H1 (cell line): ENCODE measurements around the gene MYO3A. TPM values are rescaled to one million over a fixed set of nuclear protein-coding genes. Genes with fewer than 3 reads are reported as not detected.

Experiments used
- CTCF ChIA-PET: fragments of 300-600 bp; sonication (Branson Sonifier 250); formaldehyde crosslinking; loops from one replicate; lab custom pipeline; 2021; ENCODE audit not compliant: partially characterized antibody; lab: Charles Lee
- POLR2A ChIA-PET: fragments of 300-600 bp; sonication (Branson Sonifier 250); formaldehyde crosslinking; loops from one replicate; lab custom pipeline; 2021; ENCODE audit warnings: inconsistent platforms; ENCODE audit not compliant: partially characterized antibody; lab: Charles Lee
- DNase-seq, 2 experiments: peaks; one replicate each; pipeline versions ENCODE4 v3.0.0 to v3.0.0-alpha.2; 2010 to 2022; ENCODE audit warnings: low spot score in 2 of 2, low read depth in 1 of 2, mixed read lengths in 1 of 2
- FAIRE-seq: peaks from 2 replicates; lab custom pipeline; 2011; peaks lifted over from hg19 to GRCh38; lab: Jason Lieb, UNC
- H2AFZ ChIP-seq: 2 replicates; pipeline ENCODE4 v1.8.1; 2012; ENCODE audit warnings: low read length, inconsistent platforms
- H2AK5ac ChIP-seq: 2 replicates; pipeline ENCODE4 v1.6.1; 2013; ENCODE audit warnings: low read depth, low read length
- H2BK120ac ChIP-seq: replicated peaks from 2 replicates; pipeline ENCODE3; 2013; ENCODE audit warnings: low read depth, low read length, inconsistent platforms
- H2BK12ac ChIP-seq: 2 replicates; pipeline ENCODE4 v1.6.1; 2013; ENCODE audit warnings: low read depth, low read length
- H2BK15ac ChIP-seq: 2 replicates; pipeline ENCODE4 v1.6.1; 2013; ENCODE audit warnings: low read length
- H2BK20ac ChIP-seq: 2 replicates; pipeline ENCODE4 v1.6.1; 2013; ENCODE audit warnings: low read length
- H2BK5ac ChIP-seq: 2 replicates; pipeline ENCODE4 v1.6.1; 2013; ENCODE audit warnings: low read depth, low read length
- H3K14ac ChIP-seq: 2 replicates; pipeline ENCODE4 v1.6.1; 2013; ENCODE audit warnings: inconsistent platforms; ENCODE audit not compliant: insufficient read length
- H3K18ac ChIP-seq: 2 replicates; pipeline ENCODE4 v1.6.1; 2013; ENCODE audit warnings: low read length; ENCODE audit errors: extremely low read depth
- H3K23ac ChIP-seq: 2 replicates; pipeline ENCODE4 v1.6.1; 2013; ENCODE audit warnings: inconsistent platforms; ENCODE audit not compliant: insufficient read length
- H3K23me2 ChIP-seq: 2 replicates; pipeline ENCODE4 v1.6.1; 2013; ENCODE audit warnings: low read depth, low read length
- H3K27ac ChIP-seq: 2 replicates; pipeline ENCODE4 v1.6.1; 2011; ENCODE audit warnings: low read depth, low read length, inconsistent platforms
- H3K27me3 ChIP-seq, 4 experiments: replicated peaks in 1 of 4; 1 replicate in 1 of 4; 2 replicates in 3 of 4; pipeline versions ENCODE4 v1.6.1 to v1.8.1; 2011 to 2013; ENCODE audit warnings: low read length in 3 of 4, mild to moderate bottlenecking in 3 of 4, inconsistent platforms in 2 of 4, mixed read lengths in 2 of 4, moderate library complexity in 1 of 4; ENCODE audit not compliant: control insufficient read depth in 3 of 4, insufficient read depth in 3 of 4; ENCODE audit errors: extremely low read depth in 1 of 4
- H3K36me3 ChIP-seq, 4 experiments: 2 replicates each; pipeline versions ENCODE4 v1.6.1 to v1.8.1; 2011 to 2013; ENCODE audit warnings: mild to moderate bottlenecking in 4 of 4, low read length in 3 of 4, moderate library complexity in 2 of 4, control low read depth in 1 of 4, inconsistent platforms in 1 of 4; ENCODE audit not compliant: insufficient read depth in 4 of 4, control insufficient read depth in 2 of 4
- H3K4ac ChIP-seq: replicated peaks from 2 replicates; pipeline ENCODE3; 2013; ENCODE audit warnings: low read length, low read depth, mixed read lengths, inconsistent platforms; ENCODE audit not compliant: insufficient read length
- H3K4me1 ChIP-seq, 4 experiments: replicated peaks in 1 of 4; 1 replicate in 1 of 4; 2 replicates in 3 of 4; pipeline versions ENCODE4 v1.6.1 to v1.8.1; 2011 to 2013; ENCODE audit warnings: low read length in 3 of 4, inconsistent platforms in 2 of 4, mixed read lengths in 1 of 4; ENCODE audit not compliant: insufficient read depth in 4 of 4, control insufficient read depth in 3 of 4
- H3K4me2 ChIP-seq, 2 experiments: 2 replicates each; pipeline versions ENCODE4 v1.6.1 to v1.8.1; 2011 to 2013; ENCODE audit warnings: low read depth in 2 of 2, low read length in 2 of 2, control low read depth in 1 of 2, inconsistent platforms in 1 of 2, mild to moderate bottlenecking in 1 of 2; ENCODE audit not compliant: insufficient read depth in 1 of 2
- H3K4me3 ChIP-seq, 4 experiments: fragments of 200-600, 300-600 bp in 1 of 4; sonication (generic), shearing (Covaris generic), sonication (Bioruptor Twin) in 1 of 4; 2 replicates each; pipeline versions ENCODE4 v1.5.1 to v1.8.1; 2011 to 2016; ENCODE audit warnings: low read length in 4 of 4, low read depth in 3 of 4, control low read depth in 2 of 4, inconsistent platforms in 2 of 4, mild to moderate bottlenecking in 2 of 4, mixed read lengths in 1 of 4, moderate library complexity in 1 of 4; ENCODE audit not compliant: insufficient read depth in 2 of 4; ENCODE audit errors: extremely low read depth in 1 of 4
- H3K56ac ChIP-seq: replicated peaks from 2 replicates; pipeline ENCODE3; 2013; ENCODE audit warnings: low read depth, mild to moderate bottlenecking, mixed read lengths, low read length, inconsistent platforms; ENCODE audit not compliant: insufficient read length
- H3K79me1 ChIP-seq: 2 replicates; pipeline ENCODE4 v1.6.1; 2013; ENCODE audit warnings: low read depth, low read length, control low read depth
- H3K79me2 ChIP-seq, 2 experiments: 2 replicates each; pipeline versions ENCODE4 v1.6.1 to v1.8.1; 2012 to 2013; ENCODE audit warnings: low read length in 2 of 2, mild to moderate bottlenecking in 2 of 2, inconsistent platforms in 1 of 2; ENCODE audit not compliant: insufficient read depth in 2 of 2, control insufficient read depth in 1 of 2
- H3K9ac ChIP-seq, 4 experiments: replicated peaks in 1 of 4; 1 replicate in 1 of 4; 2 replicates in 3 of 4; pipeline versions ENCODE4 v1.6.1 to v1.8.1; 2011 to 2013; ENCODE audit warnings: low read depth in 3 of 4, low read length in 3 of 4, control low read depth in 2 of 4, mild to moderate bottlenecking in 2 of 4, moderate library complexity in 2 of 4, inconsistent platforms in 1 of 4; ENCODE audit errors: extremely low read depth in 1 of 4
- H3K9me3 ChIP-seq, 2 experiments: 2 replicates each; pipeline versions ENCODE4 v1.6.1 to v1.8.1; 2012 to 2013; ENCODE audit warnings: mild to moderate bottlenecking in 2 of 2, moderate library complexity in 2 of 2, control low read depth in 1 of 2, inconsistent platforms in 1 of 2, low read depth in 1 of 2, low read length in 1 of 2, mixed read lengths in 1 of 2; ENCODE audit not compliant: insufficient read depth in 2 of 2
- H4K20me1 ChIP-seq, 2 experiments: replicated peaks in 1 of 2; 2 replicates each; pipeline versions ENCODE3 to v1.8.1; 2011 to 2013; ENCODE audit warnings: inconsistent platforms in 2 of 2, low read length in 2 of 2, mild to moderate bottlenecking in 1 of 2; ENCODE audit not compliant: insufficient read depth in 2 of 2, control insufficient read depth in 1 of 2
- H4K5ac ChIP-seq: 2 replicates; pipeline ENCODE4 v1.6.1; 2013; ENCODE audit warnings: low read length, low read depth, mixed read lengths, inconsistent platforms; ENCODE audit not compliant: insufficient read length
- H4K8ac ChIP-seq: 2 replicates; pipeline ENCODE4 v1.8.0; 2013; ENCODE audit warnings: mild to moderate bottlenecking, moderate library complexity, low read length, inconsistent platforms; ENCODE audit not compliant: insufficient read depth; ENCODE audit errors: extremely low read depth
- H4K91ac ChIP-seq: replicated peaks from 2 replicates; pipeline ENCODE3; 2013; ENCODE audit warnings: low read length, mixed read lengths, inconsistent platforms; ENCODE audit not compliant: insufficient read length
- CBX8 ChIP-seq: fragments of 300-800, 300-1000 bp; sonication (generic); IDR thresholded peaks from 2 replicates; pipeline ENCODE4 v1.7.1; 2016; ENCODE audit warnings: low read depth, low read length, borderline replicate concordance
- HDAC6 ChIP-seq: IDR thresholded peaks from one replicate; pipeline ENCODE4 v1.7.1; 2012; ENCODE audit warnings: low read depth, mild to moderate bottlenecking, inconsistent platforms, low read length, moderate library complexity
- NRF1 ChIP-seq: IDR thresholded peaks from 2 replicates; pipeline ENCODE4 v1.6.1; 2011; ENCODE audit warnings: mild to moderate bottlenecking, low read depth, low read length, improper control_type of control experiment
- RBBP5 ChIP-seq: IDR thresholded peaks from 2 replicates; pipeline ENCODE4 v1.7.1; 2012; ENCODE audit warnings: low read depth, mild to moderate bottlenecking, inconsistent platforms, low read length, moderate library complexity, borderline replicate concordance
- RXRA ChIP-seq: IDR thresholded peaks from 2 replicates; pipeline ENCODE4 v1.6.1; 2011; ENCODE audit warnings: low read depth, mild to moderate bottlenecking, low read length, moderate library complexity; ENCODE audit not compliant: insufficient read depth
- SP1 ChIP-seq: IDR thresholded peaks from 2 replicates; pipeline ENCODE4 v1.6.1; 2011; ENCODE audit warnings: low read depth, low read length
- TAF1 ChIP-seq: IDR thresholded peaks from 2 replicates; pipeline ENCODE4 v1.6.1; 2011; ENCODE audit warnings: mild to moderate bottlenecking, low read depth, low read length
- WGBS, 2 experiments: shearing (Covaris generic) in 1 of 2; methylation state at CpG; one replicate each; pipeline versions ENCODE4 v1.1.6 to v1.1.7; 2013 to 2015; ENCODE audit warnings: low lambda C conversion rate in 2 of 2, mixed read lengths in 2 of 2, inconsistent platforms in 1 of 2, low coverage in 1 of 2, missing lambda C conversion rate in 1 of 2; ENCODE audit not compliant: insufficient replicate concordance in 2 of 2, insufficient coverage in 1 of 2, insufficient read length in 1 of 2; ENCODE audit errors: extremely low coverage in 1 of 2, missing lambda C conversion rate in 1 of 2; 5-methylcytosine and 5-hydroxymethylcytosine counted together
- polyA plus RNA-seq, 7 experiments: library from polyadenylated mRNA; depleted of rRNA in 3 of 7; stranded (reverse) in 5 of 7; unstranded in 2 of 7; fragments of >200 nt in 5 of 7; fragments of 200-250 nt in 2 of 7; gene quantifications; 1 replicate in 5 of 7; 2 replicates in 1 of 7; 4 replicates in 1 of 7; pipeline versions ENCODE4 v1.2.1 to v1.2.3, GENCODE V29; 2011 to 2013; ENCODE audit warnings: missing spikeins in 2 of 7, mixed read lengths in 2 of 7
- total RNA-seq: library from RNA; stranded (reverse); fragmentation: NEBNext Ultra II Directional; extraction: Animal tissue kit (Norgen Biotek cat#: 25700); gene quantifications from 2 replicates; pipeline ENCODE4 v1.2.1, GENCODE V29; 2021
- TF ChIP-seq, protein P1 (sequence below): IDR thresholded peaks from 2 replicates; pipeline ENCODE4 v1.6.1; 2011; ENCODE audit warnings: low read length, improper control_type of control experiment

Gene MYO3A
- total and polyA plus RNA-seq, 2 of the 8 experiments (the other 6 are each of a cell fraction or from before 2014, with no cell fraction given): 3.9 to 5.3 TPM

DNA sequence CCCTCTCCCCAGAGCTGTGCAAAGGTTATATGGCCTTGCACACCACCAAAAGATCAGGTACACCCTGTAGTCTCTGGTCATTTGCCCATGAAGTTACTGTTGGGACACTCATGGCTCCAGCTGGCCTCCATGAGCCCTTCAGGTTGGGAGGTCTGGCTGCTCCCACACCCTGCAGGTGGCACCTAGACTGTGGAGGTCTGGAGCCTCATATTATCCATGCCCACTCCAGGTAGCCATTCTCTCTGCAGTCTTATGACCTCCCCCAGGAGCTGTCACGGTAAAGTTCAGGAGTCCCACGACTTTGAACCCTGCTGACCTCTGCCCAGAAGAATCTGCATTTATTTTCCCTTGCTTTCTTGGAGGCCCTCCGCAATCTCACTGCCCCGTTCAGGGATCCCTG lies 243.3 kb downstream of the MYO3A start:
- Histone ChIP-seq H4K91ac (no peak overlapping the region), H3K9me3 (no peaks in the 10 kb centered on the region), H2BK20ac (no peak overlapping the region), H2AK5ac (no peak overlapping the region), H4K5ac (no peak overlapping the region), H3K27me3 (no peaks in the 10 kb centered on the region), H3K23me2 (no peaks in the 10 kb centered on the region), H2BK12ac (no peak overlapping the region), H4K20me1 (no peaks in the 10 kb centered on the region), H3K9ac (no peak overlapping the region), H3K4me2 (no peak overlapping the region), H3K36me3 (no peaks in the 10 kb centered on the region), H3K4ac (no peak overlapping the region), H4K8ac (no peak overlapping the region), H3K18ac (no peak overlapping the region), H2BK5ac (no peak overlapping the region), H3K14ac (no peak overlapping the region), H3K4me1 (no peaks in the 10 kb centered on the region), H3K79me1 (no peaks in the 10 kb centered on the region), H3K23ac (no peak overlapping the region), H2AFZ (no peak overlapping the region), H2BK120ac (no peak overlapping the region), H3K79me2 (no peaks in the 10 kb centered on the region), H2BK15ac (no peak overlapping the region), H3K4me3 (no peak overlapping the region), H3K56ac (no peak overlapping the region), H3K27ac (no peak overlapping the region)
- DNase-seq (no peak), FAIRE-seq (no peak)
- POLR2A ChIA-PET: interaction anchor here (1.5 kb wide), 1 partner anchor 349 kb away, joined by 3 read pairs; no protein-coding TSS in a partner anchor
- CTCF ChIA-PET: interaction anchor here (1.0 to 1.8 kb wide), 3 partner anchors 20 to 92 kb away, joined by 3 to 5 read pairs (median 3); no protein-coding TSS in a partner anchor
- WGBS, 2 experiments: 94% methylated on average over 4 of the region's 4 CpGs; no CpG with 5 or more reads in 1 of the 2 experiments
- TF ChIP-seq, protein P1, sequence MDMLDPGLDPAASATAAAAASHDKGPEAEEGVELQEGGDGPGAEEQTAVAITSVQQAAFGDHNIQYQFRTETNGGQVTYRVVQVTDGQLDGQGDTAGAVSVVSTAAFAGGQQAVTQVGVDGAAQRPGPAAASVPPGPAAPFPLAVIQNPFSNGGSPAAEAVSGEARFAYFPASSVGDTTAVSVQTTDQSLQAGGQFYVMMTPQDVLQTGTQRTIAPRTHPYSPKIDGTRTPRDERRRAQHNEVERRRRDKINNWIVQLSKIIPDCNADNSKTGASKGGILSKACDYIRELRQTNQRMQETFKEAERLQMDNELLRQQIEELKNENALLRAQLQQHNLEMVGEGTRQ: no peak
- no peak for TF ChIP-seq CBX8
- no peak for TF ChIP-seq TAF1
- TF ChIP-seq RXRA: no peak
- TF ChIP-seq HDAC6: no peak
- TF ChIP-seq RBBP5: no peak
- no peak for TF ChIP-seq NRF1
- no peak for TF ChIP-seq SP1
